ENCODE results near the gene PDIA3.

- TF ChIP-seq CTCF (conservative IDR thresholded peaks at IDR 0.05; ENCODE audit: low read length): no peak
- no peak for TF ChIP-seq EZH2phosphoT487 (IDR thresholded peaks at IDR 0.05; ENCODE audit: borderline replicate concordance, low read depth, low read length)
Measured at GRCh38 chr15:43793647-43794046, 47.4 kb downstream of the PDIA3 start.

Measured in OCI-LY7 (cell line).